Neural crest cell (in vitro differentiated cells): ENCODE data around the gene DNAJA3. TPM values are rescaled to one million over a fixed set of nuclear protein-coding genes. Genes with fewer than 3 reads are reported as not detected.

Experiments
- DNase-seq: peaks from one replicate; pipeline ENCODE4 v3.0.0; 2021; ENCODE audit warnings: low read depth, mixed read lengths, low spot score
- H3K27ac Mint-ChIP-seq: one replicate; pipeline ENCODE4 v1.8.0; 2021; ENCODE audit warnings: mild to moderate bottlenecking, mixed read lengths; ENCODE audit not compliant: unreplicated experiment
- H3K27me3 Mint-ChIP-seq: 2 replicates; pipeline ENCODE4 v1.8.0; 2021; ENCODE audit warnings: low read depth, mild to moderate bottlenecking, mixed read lengths
- H3K36me3 Mint-ChIP-seq: 2 replicates; pipeline ENCODE4 v1.8.0; 2021; ENCODE audit warnings: low read depth, mild to moderate bottlenecking, mixed read lengths
- H3K4me1 Mint-ChIP-seq: 2 replicates; pipeline ENCODE4 v1.8.0; 2021; ENCODE audit warnings: mixed read lengths
- H3K4me3 Mint-ChIP-seq: one replicate; pipeline ENCODE4 v1.8.0; 2021; ENCODE audit warnings: mild to moderate bottlenecking, mixed read lengths
- H3K9me3 Mint-ChIP-seq: 2 replicates; pipeline ENCODE4 v1.8.0; 2021; ENCODE audit warnings: mixed read lengths
- total RNA-seq: library from RNA; stranded (reverse); gene quantifications from 2 replicates; pipeline ENCODE4 v1.2.1, GENCODE V29; 2021
- TF ChIP-seq, protein P1 (sequence below): fragments of 200-600 bp; sonication (generic); conservative IDR thresholded peaks from 2 replicates; pipeline ENCODE4 v1.5.0; 2021; ENCODE audit warnings: antibody characterized with exemption, mild to moderate bottlenecking

DNAJA3 gene
- total RNA-seq, 1 donor from 2014 or later, result 45.1 TPM

DNA sequence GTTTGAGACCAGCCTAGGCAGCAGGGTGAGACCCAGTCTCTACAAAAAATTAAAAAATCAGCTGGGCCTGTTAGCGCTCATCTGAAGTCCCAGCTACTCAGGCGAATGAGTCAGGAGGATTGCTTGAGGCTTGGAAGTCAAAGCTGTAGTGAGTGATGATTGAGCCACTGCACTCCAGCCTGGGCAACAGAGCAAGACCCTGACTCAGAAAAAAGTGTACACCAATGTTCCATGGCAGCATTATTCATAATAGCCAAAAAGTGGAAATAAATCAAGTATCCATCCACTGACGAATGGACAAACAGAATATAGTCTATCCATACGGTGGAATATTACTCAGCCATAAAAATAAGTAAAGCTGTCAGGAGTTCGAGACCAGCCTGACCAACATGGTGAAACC lies 46.2 kb downstream of the DNAJA3 start:
- Mint-ChIP-seq H3K4me3 (peak overlapping the region; percentile 3), H3K4me1 (peaks cover 20% of the 10 kb centered on the region), H3K27ac (no peak overlapping the region), H3K9me3 (peaks cover 6% of the 10 kb centered on the region), H3K27me3 (peaks cover 4% of the 10 kb centered on the region), H3K36me3 (peaks cover 9% of the 10 kb centered on the region)
- TF ChIP-seq, protein P1, sequence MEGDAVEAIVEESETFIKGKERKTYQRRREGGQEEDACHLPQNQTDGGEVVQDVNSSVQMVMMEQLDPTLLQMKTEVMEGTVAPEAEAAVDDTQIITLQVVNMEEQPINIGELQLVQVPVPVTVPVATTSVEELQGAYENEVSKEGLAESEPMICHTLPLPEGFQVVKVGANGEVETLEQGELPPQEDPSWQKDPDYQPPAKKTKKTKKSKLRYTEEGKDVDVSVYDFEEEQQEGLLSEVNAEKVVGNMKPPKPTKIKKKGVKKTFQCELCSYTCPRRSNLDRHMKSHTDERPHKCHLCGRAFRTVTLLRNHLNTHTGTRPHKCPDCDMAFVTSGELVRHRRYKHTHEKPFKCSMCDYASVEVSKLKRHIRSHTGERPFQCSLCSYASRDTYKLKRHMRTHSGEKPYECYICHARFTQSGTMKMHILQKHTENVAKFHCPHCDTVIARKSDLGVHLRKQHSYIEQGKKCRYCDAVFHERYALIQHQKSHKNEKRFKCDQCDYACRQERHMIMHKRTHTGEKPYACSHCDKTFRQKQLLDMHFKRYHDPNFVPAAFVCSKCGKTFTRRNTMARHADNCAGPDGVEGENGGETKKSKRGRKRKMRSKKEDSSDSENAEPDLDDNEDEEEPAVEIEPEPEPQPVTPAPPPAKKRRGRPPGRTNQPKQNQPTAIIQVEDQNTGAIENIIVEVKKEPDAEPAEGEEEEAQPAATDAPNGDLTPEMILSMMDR, result no peak
- DNase-seq, result no peak

DNA sequence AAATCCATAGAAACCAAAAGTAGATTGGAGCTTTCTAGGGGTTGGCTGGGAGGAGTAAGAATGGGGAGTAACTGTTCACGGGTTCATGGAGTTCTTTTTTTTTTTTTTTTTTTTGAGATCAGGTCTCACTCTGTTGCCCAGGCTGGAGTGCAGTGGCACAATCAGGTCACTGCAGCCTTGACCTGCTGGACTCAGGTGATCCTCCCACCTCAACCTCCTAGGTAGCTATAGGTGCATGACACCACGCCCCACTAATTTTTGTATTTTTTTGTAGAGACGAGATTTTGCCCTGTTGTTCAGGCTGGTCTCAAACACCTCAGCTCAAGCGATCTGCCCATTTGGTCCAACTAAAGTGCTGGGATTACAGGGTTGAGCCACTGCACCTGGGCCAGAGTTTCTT lies 47.2 kb downstream of the DNAJA3 start:
- Mint-ChIP-seq H3K4me1 (peaks cover 29% of the 10 kb centered on the region), H3K27me3 (peaks cover 4% of the 10 kb centered on the region), H3K9me3 (peaks cover 6% of the 10 kb centered on the region), H3K4me3 (peak overlapping the region; percentile 86), H3K36me3 (peaks cover 9% of the 10 kb centered on the region), H3K27ac (no peak overlapping the region)
- TF ChIP-seq, protein P1, result no peak
- DNase-seq, result no peak

DNA sequence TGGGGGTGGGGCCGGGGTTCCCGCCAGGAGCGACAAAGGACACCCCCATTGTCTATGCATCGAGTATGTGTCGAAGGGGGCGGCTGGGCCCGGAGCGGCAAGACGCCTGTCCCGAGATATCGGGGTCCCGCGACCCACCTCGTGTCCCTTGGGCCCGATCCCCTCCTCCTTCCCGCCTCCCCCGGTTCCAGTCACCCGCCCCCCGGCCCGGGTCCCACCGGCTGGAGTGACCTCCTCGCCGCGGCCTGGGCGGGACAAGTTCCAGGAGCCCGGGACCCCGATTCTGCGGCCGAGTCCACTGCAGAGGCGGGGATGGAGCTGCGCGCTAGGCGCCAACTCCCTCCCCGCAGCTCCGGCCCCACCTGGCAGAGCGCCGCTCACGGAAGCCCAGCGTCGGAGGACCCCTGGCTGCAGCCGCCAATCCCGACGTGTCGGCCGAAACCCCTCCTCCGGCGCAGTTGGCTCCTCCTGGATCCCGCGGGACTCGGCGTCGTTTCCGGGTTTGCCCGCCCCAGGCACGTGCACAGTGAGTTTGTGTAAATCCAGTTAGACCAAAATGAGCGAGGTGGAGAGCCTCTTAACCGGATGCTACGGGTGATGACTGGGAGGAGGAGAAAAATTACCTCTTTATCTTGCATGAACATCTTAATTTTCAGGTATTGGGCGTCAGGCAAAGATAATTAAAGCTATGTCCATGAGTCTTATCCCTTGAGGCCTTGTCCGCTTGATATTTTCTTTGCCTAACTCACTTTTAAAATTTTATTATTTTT lies 48.7 kb downstream of the DNAJA3 start, which contains the start of gene NMRAL1:
Gene NMRAL1, minus strand, starts transcription at position 434 of the 770 bp plus-strand sequence. CDS start 493 bp downstream, outside the sequence.
- Mint-ChIP-seq H3K4me1 (peaks cover 33% of the 10 kb centered on the region), H3K9me3 (peaks cover 6% of the 10 kb centered on the region), H3K36me3 (peaks cover 7% of the 10 kb centered on the region), H3K27ac (peak within 1 kb of the TSS; percentile 45), H3K27me3 (peaks cover 4% of the 10 kb centered on the region), H3K4me3 (peak within 1 kb of the TSS; percentile 86)
- TF ChIP-seq, protein P1, result no peak
- peak; percentile 75 for DNase-seq

DNA sequence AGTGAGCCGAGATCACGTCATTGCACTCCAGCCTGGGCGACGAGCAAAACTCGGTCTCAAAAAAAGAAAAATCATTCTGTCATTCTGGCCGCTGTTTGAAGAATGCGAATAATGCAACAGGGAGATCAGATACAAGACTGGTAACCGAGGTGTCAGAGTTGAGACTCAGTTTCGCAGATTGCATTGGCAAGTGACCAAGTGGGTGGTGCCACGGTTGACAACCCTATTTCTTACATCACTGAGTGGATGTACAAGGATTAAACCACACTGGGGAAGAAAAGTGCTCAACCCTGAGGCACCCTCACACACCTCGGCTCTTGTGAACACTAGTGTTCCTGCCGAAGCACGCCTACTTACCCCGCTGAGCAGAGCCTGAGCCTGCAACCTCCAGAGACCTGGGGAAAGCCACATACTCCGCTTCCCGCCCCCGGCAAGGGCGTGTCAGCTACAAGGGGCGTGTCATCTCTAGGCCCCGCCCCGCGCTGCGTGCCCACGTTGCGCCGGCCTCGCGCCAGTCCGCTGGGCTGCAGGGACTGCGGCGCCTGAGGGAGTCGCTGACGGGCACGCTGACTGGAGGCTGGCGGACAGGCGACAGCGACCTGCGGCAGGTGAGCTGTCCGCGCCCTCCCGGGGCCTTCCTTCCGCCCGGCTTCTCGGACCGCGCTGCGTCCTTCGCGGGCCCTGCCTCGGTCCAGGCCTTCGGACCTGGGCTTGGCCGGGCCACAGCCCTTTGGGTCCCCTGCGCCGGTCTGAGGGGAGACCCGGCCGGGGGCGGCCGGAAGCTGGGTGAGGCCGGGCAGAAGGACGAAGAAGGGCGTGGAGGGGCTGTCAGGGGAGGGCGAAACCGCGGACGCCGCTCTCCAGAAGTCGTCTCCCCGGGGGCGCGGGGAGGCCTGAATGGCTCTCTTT lies 50.5 kb downstream of the DNAJA3 start, which contains the start of gene HMOX2:
Gene HMOX2, plus strand, starts transcription at position 519 of the 909 bp plus-strand sequence. CDS start 29,127 bp downstream, outside the sequence.
- H3K4me1 Mint-ChIP-seq, result peaks cover 33% of the 10 kb centered on the region
- no peak within 1 kb of the TSS for H3K27ac Mint-ChIP-seq
- peaks cover 6% of the 10 kb centered on the region for H3K9me3 Mint-ChIP-seq

DNA sequence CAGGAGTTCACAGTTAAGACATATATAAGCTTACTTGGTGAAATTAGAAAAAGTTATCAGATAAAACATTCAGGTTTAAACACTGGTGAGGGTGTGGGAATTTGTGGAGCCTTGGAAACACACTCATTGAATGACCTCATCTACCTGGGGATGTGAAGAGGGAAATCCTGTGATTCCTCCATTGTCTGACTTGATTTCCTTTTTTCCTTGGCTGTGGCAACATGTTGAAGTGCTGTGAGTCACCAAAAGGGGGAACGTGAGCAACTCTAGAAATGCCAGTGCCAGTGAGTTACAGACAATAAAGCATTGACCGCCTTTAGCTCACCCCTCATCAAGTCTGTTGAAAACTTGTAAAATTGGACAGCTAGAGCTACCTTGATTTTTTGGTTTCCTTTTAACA lies 52.3 kb downstream of the DNAJA3 start:
- H3K4me3 Mint-ChIP-seq, result peak overlapping the region; percentile 80
- peaks cover 7% of the 10 kb centered on the region for H3K36me3 Mint-ChIP-seq
- H3K27me3 Mint-ChIP-seq, result peaks cover 4% of the 10 kb centered on the region
- peaks cover 6% of the 10 kb centered on the region for H3K9me3 Mint-ChIP-seq
- H3K4me1 Mint-ChIP-seq, result peaks cover 36% of the 10 kb centered on the region
- DNase-seq, result no peak
- TF ChIP-seq, protein P1, result peak; percentile 43
- no peak overlapping the region for H3K27ac Mint-ChIP-seq

More for the DNA sequence above, 50.5 kb downstream of the DNAJA3 start, which contains the start of gene HMOX2:
- H3K36me3 Mint-ChIP-seq, result peaks cover 7% of the 10 kb centered on the region
- H3K4me3 Mint-ChIP-seq, result peak within 1 kb of the TSS; percentile 80
- H3K27me3 Mint-ChIP-seq, result peaks cover 4% of the 10 kb centered on the region
- peak; percentile 88 for DNase-seq
- TF ChIP-seq, protein P1, result peak; percentile 49
